Upper lobe of left lung (tissue), 4 donors: ENCODE measurements around the gene UGT1A4.

ENCODE experiments used
- CTCF ChIP-seq, 6 experiments: fragments of 450-650 bp in 4 of 6; fragments of 200-600 bp in 2 of 6; sonication (generic) in 2 of 6; IDR thresholded peaks; one replicate each; pipeline ENCODE4 v1.5.1; 2016 to 2019; ENCODE audit warnings: antibody characterized with exemption in 6 of 6
- EP300 ChIP-seq, 4 donors: sonication (generic); formaldehyde crosslinking; IDR thresholded peaks; one replicate each; pipeline ENCODE4 v1.5.1; 2017; ENCODE audit warnings: antibody characterized with exemption in 4 of 4, control low read depth in 2 of 4
- POLR2A ChIP-seq, 4 donors: fragments of 450-650 bp; IDR thresholded peaks; one replicate each; pipeline ENCODE4 v1.5.1; 2016 to 2017; ENCODE audit warnings: antibody characterized with exemption in 4 of 4, mild to moderate bottlenecking in 2 of 4
- POLR2AphosphoS5 ChIP-seq, 2 donors: sonication (generic); formaldehyde crosslinking; IDR thresholded peaks; one replicate each; pipeline ENCODE4 v1.5.1; 2017; ENCODE audit warnings: antibody characterized with exemption in 2 of 2

- TF ChIP-seq EP300 (IDR thresholded peaks at IDR 0.05) (no peak), CTCF (IDR thresholded peaks at IDR 0.05) (no peak), POLR2AphosphoS5 (IDR thresholded peaks at IDR 0.05) (no peak), POLR2A (IDR thresholded peaks at IDR 0.05) (no peak)
Measured at GRCh38 chr2:233745073-233745755, 26.7 kb downstream of the UGT1A4 start.
